ENCODE data around the gene EOMES. TPM values are rescaled to one million over a fixed set of nuclear protein-coding genes. Genes with fewer than 3 reads are reported as not detected.
A peak's percentile ranks its signal among the peaks of the same experiment; 100 is the strongest.

Gene EOMES
- total and polyA plus RNA-seq, 2 of the 8 experiments (the other 6 are each of a cell fraction or from before 2014, with no cell fraction given) = 0.09 to 0.47 TPM

DNA sequence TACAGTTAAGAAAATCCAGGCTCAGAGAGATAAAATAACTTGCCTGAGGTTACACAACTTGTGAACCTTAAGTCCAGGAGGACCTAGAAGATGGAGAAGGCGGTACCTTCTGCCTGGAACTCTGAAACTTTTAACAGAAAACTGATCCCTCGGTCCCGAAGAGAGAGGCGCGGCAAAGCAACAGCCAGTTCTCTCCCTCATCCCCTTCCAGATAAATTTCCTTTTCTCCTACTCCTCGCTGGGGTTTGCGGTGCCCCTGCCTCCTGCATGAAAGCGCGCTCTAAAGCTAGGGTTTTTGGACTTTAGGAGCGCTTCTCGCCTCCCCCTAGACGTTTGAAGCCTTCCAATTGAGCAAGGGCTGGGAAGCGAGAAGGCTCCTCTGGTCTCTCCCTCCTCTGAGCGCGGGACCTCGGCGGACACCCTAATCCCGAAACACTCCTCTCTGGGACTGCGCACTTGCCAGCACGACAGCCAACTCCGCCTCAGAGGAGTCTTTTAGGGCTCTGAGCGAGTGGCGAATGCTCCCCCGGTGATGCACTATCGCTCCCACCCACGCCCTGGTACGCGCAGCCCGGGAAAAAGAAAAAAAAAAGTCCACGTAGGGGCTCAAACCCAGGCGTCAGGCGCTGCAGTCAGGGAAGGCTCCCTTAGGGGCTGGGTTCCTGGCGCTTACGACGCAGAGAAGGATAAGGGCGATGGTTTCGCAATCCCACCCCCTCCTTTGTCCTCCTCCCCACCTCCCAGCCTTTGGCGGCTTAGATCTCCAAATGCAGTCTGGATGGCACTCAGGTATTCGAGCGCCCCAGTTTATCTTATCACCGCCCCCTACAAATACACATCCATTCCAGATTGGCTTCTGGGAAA, 7.9 kb upstream of the EOMES start (continued):
- TF ChIP-seq EZH2 (IDR thresholded peaks at IDR 0.05; ENCODE audit: low read depth, low read length, severe bottlenecking) (peak; percentile 85), KDM5A (IDR thresholded peaks at IDR 0.05; ENCODE audit: low read length) (no peak), EGR1 (IDR thresholded peaks at IDR 0.05; ENCODE audit: borderline replicate concordance, low read depth, low read length) (no peak), GTF2F1 (IDR thresholded peaks at IDR 0.05; ENCODE audit: borderline replicate concordance, low read depth, low read length) (no peak), PHF8 (conservative IDR thresholded peaks at IDR 0.05; ENCODE audit: low read depth, low read length) (no peak), FOSL1 (IDR thresholded peaks at IDR 0.05; ENCODE audit: insufficient read depth, low read depth, low read length) (no peak)

Data from H1 (cell line).